Measurements from ENCODE around the gene TRIM65. TPM values are rescaled to one million over a fixed set of nuclear protein-coding genes. Genes with fewer than 3 reads are reported as not detected.

Gene TRIM65
- total and polyA plus RNA-seq, 2 of the 13 experiments (the other 11 are each of a cell fraction or from before 2014, with no cell fraction given) = 10.3 to 22.4 TPM

- TF ChIP-seq ZNF839 (CRISPR knock-in tag; IDR thresholded peaks at IDR 0.05; ENCODE audit: borderline replicate concordance) (no peak), ZNF576 (CRISPR knock-in tag; IDR thresholded peaks at IDR 0.05) (no peak), NR1H2 (CRISPR knock-in tag; IDR thresholded peaks at IDR 0.05; ENCODE audit: borderline replicate concordance, low read depth) (no peak), ZNF282 (IDR thresholded peaks at IDR 0.05; ENCODE audit: partially characterized antibody) (no peak), ZNF775 (CRISPR knock-in tag; IDR thresholded peaks at IDR 0.05; ENCODE audit: borderline replicate concordance) (0 out of 2 replicates have a peak, but pooled peaks have one; percentile 75), PHF8 (CRISPR knock-in tag; IDR thresholded peaks at IDR 0.05) (no peak), YEATS2 (CRISPR knock-in tag; IDR thresholded peaks at IDR 0.05; ENCODE audit: borderline replicate concordance) (no peak), BCL6 (CRISPR knock-in tag; IDR thresholded peaks at IDR 0.05) (0 out of 2 replicates have a peak, but pooled peaks have one; percentile 16), ZNF276 (CRISPR knock-in tag; IDR thresholded peaks at IDR 0.05; ENCODE audit: low read depth) (peak; percentile 74; the same call in 1 of the 2 replicates), ZNF367 (CRISPR knock-in tag; IDR thresholded peaks at IDR 0.05; ENCODE audit: borderline replicate concordance) (no peak), ZXDC (CRISPR knock-in tag; IDR thresholded peaks at IDR 0.05) (no peak), ZNF691 (CRISPR knock-in tag; IDR thresholded peaks at IDR 0.05; ENCODE audit: borderline replicate concordance, low read depth) (no peak; the same call in 1 of the 2 replicates), RAD21 (CRISPR knock-in tag; IDR thresholded peaks at IDR 0.05) (peak; percentile 51; the same call in 1 of the 2 replicates), MTF2 (CRISPR knock-in tag; IDR thresholded peaks at IDR 0.05; ENCODE audit: borderline replicate concordance) (no peak), ZNF749 (CRISPR knock-in tag; IDR thresholded peaks at IDR 0.05; ENCODE audit: borderline replicate concordance) (no peak), ZBED4 (CRISPR knock-in tag; IDR thresholded peaks at IDR 0.05; ENCODE audit: borderline replicate concordance) (peak; percentile 52; the same call in 1 of the 2 replicates), MXI1 (IDR thresholded peaks at IDR 0.05; ENCODE audit: borderline replicate concordance, low read depth, low read length) (peak; percentile 58; the same call in 1 of the 3 replicates), SRSF1 (optimal IDR thresholded peaks at IDR 0.05; ENCODE audit: low read depth, low read length) (peak; percentile 46), ZNF510 (CRISPR knock-in tag; IDR thresholded peaks at IDR 0.05; ENCODE audit: low read depth) (0 out of 2 replicates have a peak, but pooled peaks have one; percentile 38)
These were observed 48.0 kb downstream of the TRIM65 start (continued) for GRCh38 chr17:75848523-75849278.

All from HepG2 (cell line).